ENCODE measurements around the gene ART1. TPM values are rescaled to one million over a fixed set of nuclear protein-coding genes. Genes with fewer than 3 reads are reported as not detected.

Gene ART1
- total RNA-seq, 4 donors from 2014 or later, result not detected

DNA sequence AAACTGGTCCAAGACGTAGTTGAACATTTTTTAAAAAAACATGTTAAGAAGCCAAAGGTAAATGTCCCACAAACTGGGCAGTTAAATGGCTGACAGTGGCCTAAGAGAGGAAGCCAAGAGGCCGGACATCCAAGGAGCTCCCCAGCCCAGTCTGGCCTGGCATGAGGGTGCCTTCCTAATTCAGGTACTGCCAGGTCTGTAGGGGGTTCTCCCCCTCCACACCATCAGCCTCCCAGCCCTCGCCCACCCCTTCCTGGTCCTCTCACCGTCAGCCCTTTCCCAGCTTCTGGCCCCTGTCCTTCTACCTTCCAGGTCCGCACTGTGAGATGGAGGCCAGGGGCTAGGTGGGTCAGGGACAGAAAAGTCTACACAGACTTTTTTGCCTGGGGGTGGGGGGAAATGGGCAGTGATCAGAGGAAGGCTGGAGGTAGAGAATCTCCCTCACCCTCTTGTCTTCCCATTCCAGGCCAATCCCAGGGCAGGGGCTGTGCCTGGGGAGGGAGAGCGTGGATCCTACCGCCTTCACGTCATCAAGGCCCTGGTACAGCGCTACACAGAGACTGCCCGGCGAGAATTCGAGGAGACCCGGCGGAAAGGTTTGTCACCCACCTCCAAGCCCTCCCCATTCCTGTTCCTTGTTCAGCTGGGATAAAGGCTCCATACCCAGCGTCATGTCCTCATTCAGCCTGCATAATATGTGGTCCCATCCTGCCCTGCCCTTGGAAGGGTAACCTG is 9.1 kb upstream of the ART1 start:
- Histone ChIP-seq H3K9me3 (no peaks in the 10 kb centered on the region), H3K27ac (no peak overlapping the region), H3K4me3 (no peak overlapping the region), H3K4me1 (no peaks in the 10 kb centered on the region), H3K27me3 (no peaks in the 10 kb centered on the region), H3K36me3 (no peaks in the 10 kb centered on the region)
- TF ChIP-seq POLR2A (IDR thresholded peaks at IDR 0.05), result no peak
- TF ChIP-seq CTCF (IDR thresholded peaks at IDR 0.05), result no peak
- no peak for DNase-seq

- Histone ChIP-seq H3K9me3 (no peaks in the 10 kb centered on the region), H3K36me3 (no peaks in the 10 kb centered on the region), H3K27me3 (no peaks in the 10 kb centered on the region), H3K4me1 (peaks cover 0 to 3% (median 2%) of the 10 kb centered on the region in 4 donors), H3K27ac (no peak overlapping the region), H3K4me3 (no peak overlapping the region)
- DNase-seq, result no peak
- TF ChIP-seq POLR2A (IDR thresholded peaks at IDR 0.05) (no peak), CTCF (IDR thresholded peaks at IDR 0.05) (no peak)
These were observed 7.7 kb upstream of the ART1 start for GRCh38 chr11:3637201-3637600.

DNA sequence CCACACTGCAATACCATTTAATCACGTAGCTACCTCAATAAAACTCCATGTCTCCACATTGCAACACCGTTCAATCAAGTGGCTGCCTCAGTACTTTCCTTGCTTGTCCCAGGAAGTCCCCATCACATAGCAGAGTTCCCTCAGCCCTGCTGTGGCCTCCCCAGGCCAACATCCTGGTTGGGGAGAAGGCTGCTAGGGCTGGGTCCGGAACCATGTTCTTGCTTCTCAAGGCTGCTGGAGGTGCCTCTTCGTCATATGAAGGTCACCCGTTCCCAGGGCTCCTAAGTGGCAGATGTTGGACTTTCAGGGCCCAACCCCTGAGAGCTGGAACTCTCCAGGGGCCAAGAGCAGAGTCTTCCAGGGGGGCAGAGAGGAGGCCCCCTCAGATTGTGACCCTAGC is 6.4 kb upstream of the ART1 start:
- no peak overlapping the region for H3K4me3 ChIP-seq
- TF ChIP-seq CTCF (IDR thresholded peaks at IDR 0.05) (no peak), POLR2A (IDR thresholded peaks at IDR 0.05) (no peak)
- no peaks in the 10 kb centered on the region for H3K36me3 ChIP-seq
- H3K27me3 ChIP-seq, result no peaks in the 10 kb centered on the region
- DNase-seq, result no peak
- no peak overlapping the region for H3K27ac ChIP-seq
- peaks cover 0 to 15% (median 5%) of the 10 kb centered on the region in 4 donors for H3K4me1 ChIP-seq
- no peaks in the 10 kb centered on the region for H3K9me3 ChIP-seq

DNA sequence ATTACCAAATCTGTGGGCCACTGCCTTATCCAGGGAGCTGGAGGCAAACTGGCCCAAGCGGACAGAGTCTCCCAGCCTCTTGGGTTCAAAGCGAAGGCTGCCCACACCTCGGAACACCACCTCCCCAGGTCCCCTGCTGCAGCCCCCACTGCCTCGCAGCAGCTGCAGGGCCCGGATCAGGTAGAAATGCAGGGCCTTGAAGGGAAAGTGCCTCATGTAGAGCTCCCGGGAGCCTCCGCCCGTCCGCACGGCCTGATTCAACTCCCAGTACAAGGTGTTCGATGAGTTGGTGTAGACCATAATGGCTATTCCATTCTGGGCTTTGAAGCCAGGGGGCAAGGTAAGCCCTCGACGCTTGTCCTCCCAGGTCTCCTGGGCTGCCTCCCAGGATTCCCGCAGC is 5.1 kb upstream of the ART1 start:
- H3K27ac ChIP-seq, result no peak overlapping the region
- H3K9me3 ChIP-seq, result no peaks in the 10 kb centered on the region
- TF ChIP-seq CTCF (IDR thresholded peaks at IDR 0.05) (no peak), POLR2A (IDR thresholded peaks at IDR 0.05) (no peak)

GRCh38 chr11:3641191-3641590 is 3.7 kb upstream of the ART1 start:
- Histone ChIP-seq H3K36me3 (no peaks in the 10 kb centered on the region), H3K27ac (no peak overlapping the region), H3K4me3 (no peak overlapping the region), H3K27me3 (no peaks in the 10 kb centered on the region), H3K4me1 (peaks cover 0 to 15% (median 5%) of the 10 kb centered on the region in 4 donors), H3K9me3 (no peaks in the 10 kb centered on the region)
- no peak for DNase-seq
- no peak for TF ChIP-seq POLR2A (IDR thresholded peaks at IDR 0.05)
- no peak for TF ChIP-seq CTCF (IDR thresholded peaks at IDR 0.05)

More for the DNA sequence above, 5.1 kb upstream of the ART1 start:
- H3K4me3 ChIP-seq, result no peak overlapping the region
- DNase-seq, result no peak
- H3K4me1 ChIP-seq, result peaks cover 0 to 15% (median 5%) of the 10 kb centered on the region in 4 donors
- H3K36me3 ChIP-seq, result no peaks in the 10 kb centered on the region
- H3K27me3 ChIP-seq, result no peaks in the 10 kb centered on the region

All from Peyer's patch (tissue), 4 donors.